Upper lobe of right lung (tissue), 1 donor: ENCODE measurements around the gene PPP4R1. TPM values are rescaled to one million over a fixed set of nuclear protein-coding genes. Genes with fewer than 3 reads are reported as not detected.
A peak's percentile ranks its signal among the peaks of the same experiment; 100 is the strongest.

ENCODE experiments used
- ATAC-seq: fragments of 200-7000 bp; cut with Tn5 transposase; one replicate; pipeline ENCODE4 v1.9.1; 2020; ENCODE audit warnings: mild to moderate bottlenecking, moderate library complexity
- DNase-seq: peaks from one replicate; pipeline ENCODE4 v3.0.0-alpha.2; 2020
- H3K27ac ChIP-seq: fragments of 200-600 bp; one replicate; pipeline ENCODE4 v1.8.0; 2022
- H3K27me3 ChIP-seq: fragments of 200-600 bp; one replicate; pipeline ENCODE4 v1.8.0; 2022; ENCODE audit warnings: mild to moderate bottlenecking
- H3K36me3 ChIP-seq: fragments of 200-600 bp; one replicate; pipeline ENCODE4 v1.8.0; 2022
- H3K4me1 ChIP-seq: fragments of 200-600 bp; one replicate; pipeline ENCODE4 v1.8.0; 2022
- H3K4me3 ChIP-seq: fragments of 200-600 bp; one replicate; pipeline ENCODE4 v1.8.0; 2022; ENCODE audit warnings: mild to moderate bottlenecking
- H3K9me3 ChIP-seq: fragments of 200-600 bp; one replicate; pipeline ENCODE4 v1.8.0; 2022
- CTCF ChIP-seq: fragments of 200-600 bp; IDR thresholded peaks from one replicate; pipeline ENCODE4 v1.8.0; 2022; ENCODE audit warnings: antibody characterized with exemption
- intact Hi-C: fragments of 100-400 bp; cut with DNase I; formaldehyde crosslinking; loops from one replicate; pipeline ENCODE4 v1.11.0; 2022
- total RNA-seq: library from RNA; stranded (reverse); fragmentation: NEBNext Ultra II Directional; extraction: Animal tissue kit (Norgen Biotek cat#: 25700); gene quantifications from one replicate; pipeline ENCODE4 v1.2.1, GENCODE V29; 2021
- donor health status: DM: no; HTN: yes; CAD: no; lungs with severe emphysema.

The PPP4R1 gene
- total RNA-seq, 1 donor from 2014 or later: 141 TPM

GRCh38 chr18:9581667-9582066 is 32.7 kb downstream of the PPP4R1 start:
- no peaks in the 10 kb centered on the region for H3K4me1 ChIP-seq
- H3K9me3 ChIP-seq: no peaks in the 10 kb centered on the region
- no peak for TF ChIP-seq CTCF
- no peak for ATAC-seq
- H3K4me3 ChIP-seq: no peak overlapping the region
- peaks cover 79% of the 10 kb centered on the region for H3K36me3 ChIP-seq
- intact Hi-C loops: no loop called here
- H3K27ac ChIP-seq: no peak overlapping the region
- H3K27me3 ChIP-seq: no peaks in the 10 kb centered on the region
- DNase-seq: no peak

- no peak for TF ChIP-seq CTCF
- intact Hi-C loops: no loop called here
- no peak for ATAC-seq
- Histone ChIP-seq H3K36me3 (peaks cover 62% of the 10 kb centered on the region), H3K27ac (no peak overlapping the region), H3K4me3 (no peak overlapping the region), H3K9me3 (no peaks in the 10 kb centered on the region), H3K4me1 (peaks cover 5% of the 10 kb centered on the region), H3K27me3 (no peaks in the 10 kb centered on the region)
- no peak for DNase-seq
Measured at GRCh38 chr18:9578306-9578705, 36.1 kb downstream of the PPP4R1 start.

GRCh38 chr18:9577361-9577760 is 37.0 kb downstream of the PPP4R1 start:
- DNase-seq (no peak), ATAC-seq (no peak)
- H3K4me1 ChIP-seq: peaks cover 5% of the 10 kb centered on the region
- no peak for TF ChIP-seq CTCF
- intact Hi-C loops: no loop called here
- H3K27me3 ChIP-seq: no peaks in the 10 kb centered on the region
- no peak overlapping the region for H3K27ac ChIP-seq
- H3K36me3 ChIP-seq: peaks cover 53% of the 10 kb centered on the region
- H3K9me3 ChIP-seq: no peaks in the 10 kb centered on the region
- no peak overlapping the region for H3K4me3 ChIP-seq

GRCh38 chr18:9575558-9575957 is 38.8 kb downstream of the PPP4R1 start:
- no peak overlapping the region for H3K4me3 ChIP-seq
- peak; percentile 99 for ATAC-seq
- H3K27me3 ChIP-seq: no peaks in the 10 kb centered on the region
- no peak overlapping the region for H3K27ac ChIP-seq
- H3K9me3 ChIP-seq: no peaks in the 10 kb centered on the region
- H3K36me3 ChIP-seq: peaks cover 51% of the 10 kb centered on the region
- DNase-seq: peak; percentile 64
- peak; percentile 91 for TF ChIP-seq CTCF
- intact Hi-C loops: no loop called here
- H3K4me1 ChIP-seq: peaks cover 5% of the 10 kb centered on the region

GRCh38 chr18:9574473-9575115 is 39.8 kb downstream of the PPP4R1 start:
- Histone ChIP-seq H3K4me3 (no peak overlapping the region), H3K27me3 (no peaks in the 10 kb centered on the region), H3K27ac (no peak overlapping the region), H3K36me3 (peaks cover 51% of the 10 kb centered on the region), H3K4me1 (peaks cover 5% of the 10 kb centered on the region), H3K9me3 (no peaks in the 10 kb centered on the region)
- no peak for ATAC-seq
- no peak for DNase-seq
- TF ChIP-seq CTCF: no peak
- intact Hi-C loops: no loop called here

- Histone ChIP-seq H3K9me3 (no peaks in the 10 kb centered on the region), H3K27ac (no peak overlapping the region), H3K36me3 (peaks cover 52% of the 10 kb centered on the region), H3K4me3 (no peak overlapping the region), H3K27me3 (no peaks in the 10 kb centered on the region), H3K4me1 (peaks cover 5% of the 10 kb centered on the region)
- intact Hi-C loops: no loop called here
- DNase-seq (no peak), ATAC-seq (no peak)
- no peak for TF ChIP-seq CTCF
Measured at GRCh38 chr18:9571546-9571945, 42.8 kb downstream of the PPP4R1 start.
